Tibial nerve (tissue), 4 donors: Measurements from ENCODE around the gene B4GALNT2. TPM values are rescaled to one million over a fixed set of nuclear protein-coding genes. Genes with fewer than 3 reads are reported as not detected.

Experiments used
- DNase-seq, 2 donors: peaks; one replicate each; pipeline ENCODE4 v3.0.0-alpha.2; 2019; ENCODE audit warnings: low spot score in 2 of 2
- H3K27ac ChIP-seq, 4 donors: fragments of 200-600 bp; sonication (generic) in 3 of 4; one replicate each; pipeline ENCODE4 v1.5.1; 2017 to 2019; ENCODE audit warnings: mild to moderate bottlenecking in 1 of 4
- H3K27me3 ChIP-seq, 2 donors: fragments of 200-600 bp; sonication (generic) in 1 of 2; one replicate each; pipeline versions ENCODE4 v1.5.1 to v1.6.0; 2017 to 2019
- H3K36me3 ChIP-seq, 3 donors: fragments of 200-600 bp; sonication (generic); one replicate each; pipeline ENCODE4 v1.5.1; 2018 to 2019
- H3K4me1 ChIP-seq, 4 donors: fragments of 200-600 bp; sonication (generic) in 3 of 4; one replicate each; pipeline ENCODE4 v1.5.1; 2017 to 2019
- H3K4me3 ChIP-seq, 4 donors: fragments of 200-600 bp; sonication (generic) in 3 of 4; one replicate each; pipeline ENCODE4 v1.5.1; 2017 to 2019; ENCODE audit warnings: mild to moderate bottlenecking in 1 of 4, moderate library complexity in 1 of 4
- H3K9me3 ChIP-seq, 4 donors: fragments of 200-600 bp; sonication (generic) in 3 of 4; one replicate each; pipeline ENCODE4 v1.5.1; 2017 to 2019
- CTCF ChIP-seq, 5 experiments: fragments of 200-600 bp in 3 of 5; fragments of 450-650 bp in 2 of 5; sonication (generic) in 3 of 5; IDR thresholded peaks; one replicate each; pipeline ENCODE4 v1.5.1; 2016 to 2019; ENCODE audit warnings: antibody characterized with exemption in 5 of 5, mild to moderate bottlenecking in 3 of 5, moderate library complexity in 2 of 5
- EP300 ChIP-seq, 2 donors: sonication (generic); formaldehyde crosslinking; IDR thresholded peaks; one replicate each; pipeline ENCODE4 v1.6.1; 2017; ENCODE audit warnings: antibody characterized with exemption in 2 of 2, mild to moderate bottlenecking in 1 of 2
- POLR2A ChIP-seq, 2 donors: fragments of 450-650 bp; IDR thresholded peaks; one replicate each; pipeline ENCODE4 v1.6.1; 2017; ENCODE audit warnings: antibody characterized with exemption in 2 of 2, mild to moderate bottlenecking in 2 of 2, moderate library complexity in 2 of 2
- WGBS, 2 donors: methylation state at CpG; one replicate each; pipeline ENCODE4 v1.1.5; 2018; 5-methylcytosine and 5-hydroxymethylcytosine counted together
- total RNA-seq, 4 donors: library from RNA; depleted of rRNA; stranded (reverse); fragments of >200 nt; gene quantifications; one replicate each; pipeline ENCODE4 v1.1.0, GENCODE V29; 2016

Gene B4GALNT2
- total RNA-seq, 4 donors from 2014 or later, result not detected

GRCh38 chr17:49210158-49211029 lies 77.8 kb downstream of the B4GALNT2 start, which contains the start of the genes ABI3 and GNGT2:
Gene ABI3, plus strand, starts transcription at chr17:49210707. Its CDS starts 18 bp downstream, at chr17:49210725.
Gene GNGT2, minus strand, starts transcription at chr17:49210574. Its CDS starts 3,152 bp downstream, at chr17:49207422.
- Histone ChIP-seq H3K4me1 (peaks cover 0 to 9% (median 3%) of the 10 kb centered on the region in 4 donors), H3K9me3 (no peaks in the 10 kb centered on the region), H3K4me3 (peak within 1 kb of the TSS in 3 of 4 donors; percentile 19 to 48 (median 43)), H3K27ac (peak within 1 kb of the TSS in 3 of 4 donors; percentile 36 to 76 (median 68)), H3K27me3 (peaks cover 0 to 46% of the 10 kb centered on the region in 2 donors), H3K36me3 (no peaks in the 10 kb centered on the region)
- no peak for DNase-seq
- no peak for TF ChIP-seq EP300 (IDR thresholded peaks at IDR 0.05)
- no peak for TF ChIP-seq CTCF (IDR thresholded peaks at IDR 0.05)
- peak in 1 of 2 donors; percentile 26 for TF ChIP-seq POLR2A (IDR thresholded peaks at IDR 0.05)
- WGBS, 2 donors, result 25 to 27% methylated on average over 22 of the region's 22 CpGs

- no peak for DNase-seq
- Histone ChIP-seq H3K27ac (no peak overlapping the region), H3K9me3 (no peaks in the 10 kb centered on the region), H3K4me1 (peaks cover 0 to 27% (median 13%) of the 10 kb centered on the region in 4 donors), H3K36me3 (no peaks in the 10 kb centered on the region), H3K4me3 (peak overlapping the region in 1 of 4 donors; percentile 26), H3K27me3 (peaks cover 0 to 30% of the 10 kb centered on the region in 2 donors)
- 59 to 65% methylated on average over 4 to 5 of the region's 5 CpGs for WGBS, 2 donors
- TF ChIP-seq POLR2A (IDR thresholded peaks at IDR 0.05), result no peak
- no peak for TF ChIP-seq EP300 (IDR thresholded peaks at IDR 0.05)
- no peak for TF ChIP-seq CTCF (IDR thresholded peaks at IDR 0.05)
Observed at GRCh38 chr17:49213399-49213798, 80.8 kb downstream of the B4GALNT2 start.

- Histone ChIP-seq H3K27ac (peak overlapping the region in 3 of 4 donors; percentile 28 to 41 (median 32)), H3K36me3 (no peaks in the 10 kb centered on the region), H3K9me3 (no peaks in the 10 kb centered on the region), H3K4me1 (peaks cover 0 to 28% (median 13%) of the 10 kb centered on the region in 4 donors), H3K4me3 (peak overlapping the region in 1 of 4 donors; percentile 26), H3K27me3 (peaks cover 0 to 27% of the 10 kb centered on the region in 2 donors)
- WGBS, 2 donors, result 82 to 84% methylated on average over 2 of the region's 2 CpGs
- no peak for TF ChIP-seq POLR2A (IDR thresholded peaks at IDR 0.05)
- no peak for TF ChIP-seq CTCF (IDR thresholded peaks at IDR 0.05)
- TF ChIP-seq EP300 (IDR thresholded peaks at IDR 0.05), result no peak
- no peak for DNase-seq
Observed at GRCh38 chr17:49213847-49214246, 81.3 kb downstream of the B4GALNT2 start.

GRCh38 chr17:49214676-49215360 lies 82.2 kb downstream of the B4GALNT2 start:
- H3K4me3 ChIP-seq, result no peak overlapping the region
- 52 to 60% methylated on average over 12 of the region's 12 CpGs for WGBS, 2 donors
- TF ChIP-seq CTCF (IDR thresholded peaks at IDR 0.05) (no peak), POLR2A (IDR thresholded peaks at IDR 0.05) (no peak), EP300 (IDR thresholded peaks at IDR 0.05) (peak in 1 of 2 donors; percentile 11)
- DNase-seq, result peak in 1 of 2 donors; percentile 27
- peaks cover 0 to 33% (median 16%) of the 10 kb centered on the region in 4 donors for H3K4me1 ChIP-seq
- H3K36me3 ChIP-seq, result no peaks in the 10 kb centered on the region
- peaks cover 0 to 27% of the 10 kb centered on the region in 2 donors for H3K27me3 ChIP-seq
- H3K9me3 ChIP-seq, result no peaks in the 10 kb centered on the region
- peak overlapping the region in 3 of 4 donors; percentile 28 to 56 (median 34) for H3K27ac ChIP-seq
